Ovary (tissue), 9 donors: ENCODE measurements around the gene SLC25A28. TPM values are rescaled to one million over a fixed set of nuclear protein-coding genes. Genes with fewer than 3 reads are reported as not detected.

Experiments used
- DNase-seq, 5 donors: peaks; one replicate each; pipeline ENCODE4 v3.0.0-alpha.2; 2019 to 2020
- H3K27ac ChIP-seq, 2 donors: fragments of 200-600 bp; one replicate each; pipeline versions ENCODE4 v1.5.1 to v1.8.0; 2019 to 2022
- H3K27me3 ChIP-seq: fragments of 200-600 bp; one replicate; pipeline ENCODE4 v1.8.0; 2022
- H3K36me3 ChIP-seq: fragments of 200-600 bp; sonication (generic); one replicate; pipeline ENCODE4 v1.5.1; 2019
- H3K4me1 ChIP-seq: one replicate; pipeline ENCODE4 v1.8.1; 2013; ENCODE audit warnings: mild to moderate bottlenecking, moderate library complexity; ENCODE audit not compliant: insufficient read depth
- H3K4me3 ChIP-seq: fragments of 200-600 bp; sonication (generic); one replicate; pipeline ENCODE4 v1.5.1; 2017
- H3K9me3 ChIP-seq, 2 donors: fragments of 200-600 bp in 1 of 2; sonication (generic) in 1 of 2; one replicate each; pipeline versions ENCODE4 v1.5.1 to v1.8.1; 2013 to 2019; ENCODE audit warnings: mild to moderate bottlenecking in 1 of 2, moderate library complexity in 1 of 2
- EP300 ChIP-seq: sonication (generic); formaldehyde crosslinking; IDR thresholded peaks from one replicate; pipeline ENCODE4 v1.6.1; 2017; ENCODE audit warnings: antibody characterized with exemption
- POLR2A ChIP-seq: fragments of 450-650 bp; IDR thresholded peaks from one replicate; pipeline ENCODE4 v1.6.1; 2017; ENCODE audit warnings: antibody characterized with exemption, mild to moderate bottlenecking, moderate library complexity
- WGBS, 3 donors: extraction: QIAGEN DNeasy Blood & Tissue Kit in 1 of 3; methylation state at CpG; one replicate each; pipeline versions ENCODE4 v1.1.5 to v1.1.7; 2013 to 2017; 5-methylcytosine and 5-hydroxymethylcytosine counted together
- intact Hi-C, 4 donors: fragments of 100-400 bp; cut with DNase I; formaldehyde crosslinking; loops; one replicate each; pipeline versions ENCODE4 v1.11.0 to v1.15.1; 2022 to 2023
- polyA plus RNA-seq, 2 donors: library from polyadenylated mRNA; stranded (reverse); fragments of 200-250 nt in 1 of 2; fragments of 350-450 nt in 1 of 2; fragmentation: Illumina TruSeq in 1 of 2; extraction: RNeasy Lipid Tissue Mini Kit (QIAGEN cat#74804) in 1 of 2; gene quantifications; one replicate each; pipeline ENCODE4 v1.2.3, GENCODE V29; 2013 to 2014
- total RNA-seq, 7 donors: library from RNA; depleted of rRNA in 2 of 7; stranded (reverse); fragments of >200 nt in 2 of 7; fragmentation: NEBNext Ultra II Directional in 3 of 7; extraction: Animal tissue kit (Norgen Biotek cat#: 25700) in 3 of 7; gene quantifications; one replicate each; pipeline versions ENCODE4 v1.1.0 to v1.2.4, GENCODE V29; 2016 to 2023
- TF ChIP-seq, protein P1 (sequence below), 3 donors: fragments of 450-650 bp in 2 of 3; fragments of 200-600 bp in 1 of 3; IDR thresholded peaks; one replicate each; pipeline versions ENCODE4 v1.5.1 to v1.8.0; 2016 to 2022; ENCODE audit warnings: antibody characterized with exemption in 3 of 3, mild to moderate bottlenecking in 1 of 3
- donor health status: DM: no; HTN: no; CAD: no; lungs with moderate emphysema.
- donor health status: DM: no; HTN: no; CAD: no.
- donor health status: Bipolar disorder and iron deficiency.
- donor health status: DM: yes; HTN: yes; CAD: no.
- donor health status: DM: no; HTN: no; CAD: no.
- donor health status: DM: yes; HTN: yes; CAD: no.

Gene SLC25A28
- total and polyA plus RNA-seq, 9 donors = 19.6 to 86.1 (median 46.0) TPM

DNA sequence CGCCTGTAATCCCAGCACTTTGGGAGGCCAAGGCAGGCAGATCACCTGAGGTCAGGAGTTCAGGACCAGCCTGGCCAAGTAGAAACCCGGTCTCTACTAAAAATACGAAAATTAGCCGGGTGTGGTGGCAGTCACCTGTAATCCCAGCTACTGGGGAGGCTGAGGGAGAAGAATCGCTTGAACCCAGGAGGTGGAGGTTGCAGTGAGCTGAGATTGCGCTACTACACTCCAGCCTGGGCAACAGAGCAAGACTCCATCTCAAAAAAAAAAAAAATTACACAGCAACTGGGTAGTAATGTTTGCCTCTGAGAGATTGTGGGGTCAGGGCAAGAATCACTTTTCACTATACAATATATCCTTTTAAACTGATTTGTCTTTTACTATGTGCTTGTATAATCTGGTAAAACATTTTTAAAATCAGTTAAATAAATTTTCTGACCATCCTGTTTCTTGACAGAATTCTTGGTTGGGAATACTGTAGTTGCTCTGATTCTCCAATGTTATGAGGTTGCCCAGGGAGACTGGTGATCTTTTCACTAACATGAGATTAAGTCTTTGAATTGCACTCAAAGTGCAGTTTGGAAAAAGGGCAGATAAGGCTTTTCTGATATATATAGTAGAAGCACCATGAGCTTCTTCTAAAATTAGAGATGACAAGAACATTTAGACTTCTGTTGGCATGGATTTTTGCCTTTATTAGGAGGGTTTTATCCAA lies 40.6 kb upstream of the SLC25A28 start:
- no peak overlapping the region for H3K27ac ChIP-seq
- peaks cover 6% of the 10 kb centered on the region for H3K4me1 ChIP-seq
- H3K27me3 ChIP-seq = no peaks in the 10 kb centered on the region
- intact Hi-C loops = no loop called here
- H3K9me3 ChIP-seq = no peaks in the 10 kb centered on the region
- H3K4me3 ChIP-seq = no peak overlapping the region
- TF ChIP-seq POLR2A (no peak), EP300 (no peak)
- TF ChIP-seq, protein P1, sequence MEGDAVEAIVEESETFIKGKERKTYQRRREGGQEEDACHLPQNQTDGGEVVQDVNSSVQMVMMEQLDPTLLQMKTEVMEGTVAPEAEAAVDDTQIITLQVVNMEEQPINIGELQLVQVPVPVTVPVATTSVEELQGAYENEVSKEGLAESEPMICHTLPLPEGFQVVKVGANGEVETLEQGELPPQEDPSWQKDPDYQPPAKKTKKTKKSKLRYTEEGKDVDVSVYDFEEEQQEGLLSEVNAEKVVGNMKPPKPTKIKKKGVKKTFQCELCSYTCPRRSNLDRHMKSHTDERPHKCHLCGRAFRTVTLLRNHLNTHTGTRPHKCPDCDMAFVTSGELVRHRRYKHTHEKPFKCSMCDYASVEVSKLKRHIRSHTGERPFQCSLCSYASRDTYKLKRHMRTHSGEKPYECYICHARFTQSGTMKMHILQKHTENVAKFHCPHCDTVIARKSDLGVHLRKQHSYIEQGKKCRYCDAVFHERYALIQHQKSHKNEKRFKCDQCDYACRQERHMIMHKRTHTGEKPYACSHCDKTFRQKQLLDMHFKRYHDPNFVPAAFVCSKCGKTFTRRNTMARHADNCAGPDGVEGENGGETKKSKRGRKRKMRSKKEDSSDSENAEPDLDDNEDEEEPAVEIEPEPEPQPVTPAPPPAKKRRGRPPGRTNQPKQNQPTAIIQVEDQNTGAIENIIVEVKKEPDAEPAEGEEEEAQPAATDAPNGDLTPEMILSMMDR (IDR thresholded peaks at IDR 0.05) = no peak
- no peaks in the 10 kb centered on the region for H3K36me3 ChIP-seq
- WGBS, 3 donors = 92 to 97% (median 94%) methylated on average over 6 of the region's 6 CpGs
- no peak for DNase-seq

DNA sequence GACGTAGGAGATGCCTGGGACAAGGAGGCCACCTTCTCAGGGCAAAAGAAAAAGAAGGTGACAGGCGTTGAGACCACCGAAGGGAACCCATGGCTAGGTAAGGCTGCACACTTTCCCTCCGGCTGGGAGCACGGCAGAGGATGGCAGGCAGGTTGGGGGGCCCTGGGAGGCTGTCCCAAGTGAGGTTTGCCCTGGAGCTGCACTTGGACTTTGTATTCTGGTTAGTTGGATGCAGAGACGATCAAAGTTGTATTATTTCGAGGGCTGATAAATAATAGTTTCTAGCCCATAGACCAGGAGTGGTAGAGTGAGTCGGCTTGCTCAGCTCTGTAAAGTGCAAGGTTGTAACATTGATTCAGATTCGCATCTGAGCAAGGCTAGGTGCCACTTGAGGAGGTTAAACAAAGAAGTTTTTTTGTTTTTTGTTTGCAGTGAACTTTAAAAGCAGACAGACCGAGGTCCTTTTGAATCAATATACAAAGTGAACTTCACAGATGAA lies 39.7 kb upstream of the SLC25A28 start:
- intact Hi-C loops = no loop called here

DNA sequence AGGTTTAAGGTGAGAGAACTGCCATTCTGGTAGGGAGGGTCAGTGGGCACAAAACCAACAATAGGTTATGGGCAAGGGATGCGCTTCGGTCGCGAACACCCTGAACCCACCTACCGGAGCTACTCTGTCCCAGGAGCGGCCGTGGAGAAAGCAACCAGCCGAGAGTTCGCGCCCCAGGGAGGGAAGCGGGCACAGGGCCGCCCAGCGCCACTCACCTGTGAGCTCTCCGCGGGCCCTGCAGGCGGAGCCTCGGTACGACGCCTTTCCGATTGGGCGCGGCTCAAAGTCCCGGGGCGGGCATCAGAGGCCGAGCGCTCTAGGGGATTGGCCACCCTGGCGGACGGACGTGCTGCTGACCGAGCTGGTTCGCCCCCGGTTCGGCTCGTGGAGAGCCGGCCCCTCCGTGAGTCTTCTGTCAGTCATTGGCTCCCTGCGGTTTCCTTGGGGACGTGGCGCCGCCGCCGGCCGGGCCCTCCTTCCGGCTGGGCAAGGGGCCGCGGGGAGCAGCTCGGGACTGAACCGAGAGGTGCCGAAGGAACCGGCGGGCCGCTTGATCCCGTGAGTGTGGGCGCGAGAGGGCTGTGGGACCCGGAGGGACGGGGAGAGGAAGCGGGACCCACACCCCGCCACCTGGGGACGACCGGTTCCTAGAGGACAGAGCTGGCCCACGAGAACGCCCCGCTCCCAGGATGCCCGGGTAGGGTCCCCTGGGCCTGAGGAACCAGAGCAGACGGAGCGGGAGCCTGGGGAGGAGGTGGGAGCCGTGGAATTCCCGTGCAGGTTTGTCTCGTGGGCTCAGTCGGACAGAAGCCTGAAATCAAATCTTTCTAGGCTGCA lies 39.0 kb upstream of the SLC25A28 start, which contains the start of gene ENTPD7:
TSS of gene ENTPD7 (plus strand) at position 479 of the 837 bp plus-strand sequence. CDS start 448 bp downstream, outside the sequence.
- Histone ChIP-seq H3K4me3 (peak within 1 kb of the TSS; percentile 83), H3K9me3 (no peaks in the 10 kb centered on the region), H3K36me3 (no peaks in the 10 kb centered on the region), H3K4me1 (peaks cover 6% of the 10 kb centered on the region), H3K27ac (no peak within 1 kb of the TSS), H3K27me3 (no peaks in the 10 kb centered on the region)
- TF ChIP-seq POLR2A = no peak
- TF ChIP-seq, protein P1 (IDR thresholded peaks at IDR 0.05) = peak in 2 of 3 donors; percentile 58 to 66
- 0 to 1% (median 0%) methylated on average over 59 to 71 of the region's 71 CpGs for WGBS, 3 donors
- intact Hi-C loops = no loop called here
- peak; percentile 87 to 93 (median 90) for DNase-seq

More for the DNA sequence above, 39.7 kb upstream of the SLC25A28 start:
- H3K36me3 ChIP-seq = no peaks in the 10 kb centered on the region
- 7 to 9% (median 8%) methylated on average over 10 of the region's 10 CpGs for WGBS, 3 donors
- no peak for DNase-seq
- TF ChIP-seq, protein P1 (IDR thresholded peaks at IDR 0.05) = no peak
- TF ChIP-seq POLR2A (no peak), EP300 (no peak)
- H3K27me3 ChIP-seq = no peaks in the 10 kb centered on the region
- H3K9me3 ChIP-seq = no peaks in the 10 kb centered on the region
- H3K4me3 ChIP-seq = peak overlapping the region; percentile 83
- peaks cover 6% of the 10 kb centered on the region for H3K4me1 ChIP-seq
- H3K27ac ChIP-seq = no peak overlapping the region

DNA sequence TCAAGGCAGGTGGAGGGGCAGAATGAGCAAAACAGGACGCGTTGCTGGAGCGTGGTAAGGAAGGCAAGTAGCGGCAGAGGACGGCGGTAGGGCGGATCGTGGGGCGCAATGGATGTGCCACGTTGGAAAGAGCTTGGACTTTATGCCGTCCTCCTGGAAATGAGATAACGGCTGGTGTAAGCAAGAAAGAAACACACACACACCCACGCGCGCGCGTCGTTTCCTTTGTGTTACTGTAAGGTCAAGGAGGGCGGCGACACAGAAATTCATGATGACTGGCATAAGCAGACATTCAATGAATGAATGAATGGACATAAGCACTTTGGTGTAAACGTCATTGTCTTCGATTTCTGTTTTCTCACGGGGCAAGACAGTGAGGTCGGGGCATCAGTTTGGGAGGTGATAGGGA lies 38.4 kb upstream of the SLC25A28 start:
- 2 to 8% (median 5%) methylated on average over 24 of the region's 24 CpGs for WGBS, 3 donors
- intact Hi-C loops = no loop called here
- Histone ChIP-seq H3K9me3 (no peaks in the 10 kb centered on the region), H3K36me3 (no peaks in the 10 kb centered on the region), H3K27ac (no peak overlapping the region), H3K4me3 (peak overlapping the region; percentile 83), H3K27me3 (no peaks in the 10 kb centered on the region), H3K4me1 (peaks cover 6% of the 10 kb centered on the region)
- DNase-seq = peak; percentile 16 to 55 (median 34)
- TF ChIP-seq POLR2A (no peak), EP300 (no peak)
- TF ChIP-seq, protein P1 (IDR thresholded peaks at IDR 0.05) = no peak
